SK-N-SH (cell line): ENCODE measurements around the gene STX1B. TPM values are rescaled to one million over a fixed set of nuclear protein-coding genes. Genes with fewer than 3 reads are reported as not detected.

Source experiments
- CTCF ChIA-PET: fragments of 300-600, 350-600 bp; formaldehyde crosslinking; extraction: SDS; loops from one replicate; lab custom pipeline; 2021; lab: Yijun Ruan, JAX
- POLR2A ChIA-PET: fragments of 350-600 bp; sonication (Branson Sonifier 250); formaldehyde crosslinking; extraction: SDS; loops from one replicate; lab custom pipeline; 2020; ENCODE audit warnings: antibody characterized with exemption, inconsistent platforms; lab: Yijun Ruan, JAX
- DNase-seq: peaks from one replicate; pipeline ENCODE4 v3.0.0; 2012
- H2AFZ ChIP-seq: fragments of 200-600 bp; sonication (generic); 2 replicates; pipeline ENCODE4 v1.8.1; 2016; ENCODE audit warnings: antibody characterized with exemption, mild to moderate bottlenecking, low read depth
- H3F3A ChIP-seq: fragments of 200-600 bp; sonication (generic); replicated peaks from 2 replicates; pipeline ENCODE3; 2016; ENCODE audit warnings: antibody characterized with exemption, mild to moderate bottlenecking; ENCODE audit not compliant: insufficient read depth
- H3K27ac ChIP-seq, 2 experiments: fragments of 200-500 bp in 1 of 2; fragments of 200-600 bp in 1 of 2; sonication (Bioruptor generic) in 1 of 2; sonication (generic), shearing (Covaris generic) in 1 of 2; 2 replicates each; pipeline versions ENCODE4 v1.5.1 to v1.6.1; 2014 to 2016; ENCODE audit warnings: low read depth in 2 of 2, inconsistent platforms in 1 of 2, low read length in 1 of 2, mild to moderate bottlenecking in 1 of 2, mixed read lengths in 1 of 2
- H3K27me3 ChIP-seq: fragments of 200-600 bp; sonication (generic), shearing (Covaris generic); 2 replicates; pipeline ENCODE4 v1.6.1; 2016; ENCODE audit warnings: mixed run types; ENCODE audit not compliant: insufficient read depth
- H3K36me3 ChIP-seq, 2 experiments: fragments of 200-500 bp in 1 of 2; fragments of 200-600 bp in 1 of 2; sonication (Bioruptor generic) in 1 of 2; sonication (generic) in 1 of 2; replicated peaks in 1 of 2; 2 replicates each; pipeline versions ENCODE3 to v1.5.1; 2014 to 2016; ENCODE audit warnings: low read length in 1 of 2, mild to moderate bottlenecking in 1 of 2; ENCODE audit not compliant: insufficient read depth in 2 of 2, control insufficient read depth in 1 of 2
- H3K4me1 ChIP-seq, 2 experiments: fragments of 200-500 bp in 1 of 2; fragments of 200-600 bp in 1 of 2; sonication (Bioruptor generic) in 1 of 2; sonication (generic), shearing (Covaris generic) in 1 of 2; 2 replicates each; pipeline versions ENCODE4 v1.5.1 to v1.6.1; 2014 to 2016; ENCODE audit warnings: low read depth in 1 of 2, low read length in 1 of 2, mixed run types in 1 of 2; ENCODE audit not compliant: insufficient read depth in 2 of 2, control insufficient read depth in 1 of 2
- H3K4me2 ChIP-seq: fragments of 200-600 bp; sonication (generic), shearing (Covaris generic); 2 replicates; pipeline ENCODE4 v1.6.1; 2017; ENCODE audit warnings: mixed run types
- H3K4me3 ChIP-seq, 2 experiments: fragments of 200-500 bp in 1 of 2; fragments of 200-600 bp in 1 of 2; sonication (Bioruptor generic) in 1 of 2; sonication (generic), shearing (Covaris generic) in 1 of 2; 2 replicates each; pipeline versions ENCODE4 v1.5.1 to v1.8.1; 2014 to 2016; ENCODE audit warnings: low read depth in 2 of 2, inconsistent platforms in 1 of 2, low read length in 1 of 2, mild to moderate bottlenecking in 1 of 2, mixed read lengths in 1 of 2, moderate library complexity in 1 of 2
- H3K79me2 ChIP-seq: fragments of 200-600 bp; sonication (generic); 2 replicates; pipeline ENCODE4 v1.8.1; 2017; ENCODE audit warnings: mild to moderate bottlenecking; ENCODE audit not compliant: insufficient read depth
- H3K9ac ChIP-seq: fragments of 200-600 bp; sonication (generic); 2 replicates; pipeline ENCODE4 v1.6.1; 2017; ENCODE audit warnings: mixed run types
- H3K9me2 ChIP-seq: fragments of 200-600 bp; sonication (generic); 2 replicates; pipeline ENCODE4 v1.6.1; 2017; ENCODE audit warnings: mixed run types
- H3K9me3 ChIP-seq: fragments of 200-600 bp; sonication (generic); 2 replicates; pipeline ENCODE4 v1.6.1; 2017; ENCODE audit warnings: mixed run types, mild to moderate bottlenecking, moderate library complexity
- H4K20me1 ChIP-seq: fragments of 200-600 bp; sonication (generic); 2 replicates; pipeline ENCODE4 v1.6.1; 2017; ENCODE audit warnings: mild to moderate bottlenecking, mixed run types; ENCODE audit not compliant: insufficient read depth
- EP300 ChIP-seq, 2 experiments: IDR thresholded peaks; 2 replicates each; pipeline versions ENCODE4 v1.4.0 to v1.6.1; 2012; ENCODE audit warnings: borderline replicate concordance in 1 of 2, low read depth in 1 of 2, low read length in 1 of 2
- EZH2phosphoT487 ChIP-seq: fragments of 200-600 bp; sonication (generic); IDR thresholded peaks from 2 replicates; pipeline ENCODE4 v1.6.1; 2017; ENCODE audit warnings: low read depth, mixed run types, mild to moderate bottlenecking, antibody characterized with exemption, moderate library complexity, borderline replicate concordance
- MXI1 ChIP-seq: IDR thresholded peaks from 2 replicates; pipeline ENCODE4 v1.6.1; 2012; ENCODE audit warnings: mild to moderate bottlenecking, low read depth, low read length, improper control_type of control experiment
- RCOR1 ChIP-seq: fragments of 150-350 bp; IDR thresholded peaks from 2 replicates; pipeline ENCODE4 v1.6.1; 2017; ENCODE audit warnings: antibody characterized with exemption, low read length
- RFX5 ChIP-seq: IDR thresholded peaks from 2 replicates; pipeline ENCODE4 v1.6.1; 2012; ENCODE audit warnings: mild to moderate bottlenecking, improper control_type of control experiment, low read length
- RXRA ChIP-seq: IDR thresholded peaks from 2 replicates; pipeline ENCODE4 v1.4.0; 2012; ENCODE audit warnings: low read depth, mild to moderate bottlenecking, borderline replicate concordance
- WGBS: methylation state at CpG from one replicate; pipeline ENCODE4 v1.1.6; 2017; ENCODE audit warnings: low lambda C conversion rate; 5-methylcytosine and 5-hydroxymethylcytosine counted together
- polyA plus RNA-seq, 3 experiments: library from polyadenylated mRNA; depleted of rRNA; stranded (reverse); fragments of >200 nt; gene quantifications; 2 replicates each; pipeline ENCODE4 v1.2.3, GENCODE V29; 2012
- TF ChIP-seq, protein P1 (sequence below): IDR thresholded peaks from 2 replicates; pipeline ENCODE4 v1.6.1; 2012; ENCODE audit warnings: mild to moderate bottlenecking, low read depth, low read length, moderate library complexity
- TF ChIP-seq, protein P2 (sequence below): fragments of 150-350 bp; IDR thresholded peaks from 2 replicates; pipeline ENCODE4 v1.6.1; 2016; ENCODE audit warnings: mild to moderate bottlenecking, low read depth, low read length
- TF ChIP-seq, protein P3 (sequence below): fragments of 150-350 bp; IDR thresholded peaks from 2 replicates; pipeline ENCODE4 v1.6.1; 2017; ENCODE audit warnings: antibody characterized with exemption, low read length, low read depth, borderline replicate concordance

STX1B gene
- polyA plus RNA-seq, 1 of the 3 experiments (the other 2 are of a cell fraction): 21.2 TPM

DNA sequence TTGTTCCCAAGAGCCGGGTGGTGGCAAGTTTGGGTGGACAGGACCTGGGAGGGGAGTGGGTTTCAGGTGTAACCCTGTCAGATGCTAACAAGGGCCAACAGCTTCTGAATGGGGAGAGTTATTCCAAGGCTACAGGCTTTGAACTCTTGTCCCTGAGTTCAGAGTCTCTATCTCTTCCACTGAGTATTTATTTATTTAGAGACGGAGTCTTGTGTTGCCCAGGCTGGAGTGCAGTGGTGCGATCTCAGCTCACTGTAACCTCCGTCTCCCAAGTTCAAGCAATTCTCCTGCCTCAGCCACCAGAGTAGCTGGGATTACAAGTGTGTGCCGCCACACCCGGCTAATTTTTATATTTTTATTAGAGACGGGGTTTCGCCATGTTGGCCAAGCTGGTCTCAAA, 55.4 kb downstream of the STX1B start:
- CTCF ChIA-PET: interaction anchor here (1.7 to 6.4 kb wide), 5 partner anchors 10 to 75 kb away, joined by 5 to 45 read pairs (median 10); partner anchors contain the start of gene HSD3B7
- Histone ChIP-seq H3K4me2 (no peak overlapping the region), H3K4me1 (peaks cover 0 to 36% of the 10 kb centered on the region in 2 experiments; a peak in 1 of 4 replicates), H3K9me2 (no peaks in the 10 kb centered on the region), H3K36me3 (peaks cover 11% of the 10 kb centered on the region in 2 experiments), H2AFZ (no peak overlapping the region), H3K4me3 (no peak overlapping the region), H3K27me3 (no peaks in the 10 kb centered on the region), H3K9me3 (no peaks in the 10 kb centered on the region)
- WGBS: 93% methylated on average over 8 of the region's 8 CpGs
- POLR2A ChIA-PET: no interaction called here
- DNase-seq: no peak
- TF ChIP-seq MXI1: no peak
- TF ChIP-seq, protein P1, sequence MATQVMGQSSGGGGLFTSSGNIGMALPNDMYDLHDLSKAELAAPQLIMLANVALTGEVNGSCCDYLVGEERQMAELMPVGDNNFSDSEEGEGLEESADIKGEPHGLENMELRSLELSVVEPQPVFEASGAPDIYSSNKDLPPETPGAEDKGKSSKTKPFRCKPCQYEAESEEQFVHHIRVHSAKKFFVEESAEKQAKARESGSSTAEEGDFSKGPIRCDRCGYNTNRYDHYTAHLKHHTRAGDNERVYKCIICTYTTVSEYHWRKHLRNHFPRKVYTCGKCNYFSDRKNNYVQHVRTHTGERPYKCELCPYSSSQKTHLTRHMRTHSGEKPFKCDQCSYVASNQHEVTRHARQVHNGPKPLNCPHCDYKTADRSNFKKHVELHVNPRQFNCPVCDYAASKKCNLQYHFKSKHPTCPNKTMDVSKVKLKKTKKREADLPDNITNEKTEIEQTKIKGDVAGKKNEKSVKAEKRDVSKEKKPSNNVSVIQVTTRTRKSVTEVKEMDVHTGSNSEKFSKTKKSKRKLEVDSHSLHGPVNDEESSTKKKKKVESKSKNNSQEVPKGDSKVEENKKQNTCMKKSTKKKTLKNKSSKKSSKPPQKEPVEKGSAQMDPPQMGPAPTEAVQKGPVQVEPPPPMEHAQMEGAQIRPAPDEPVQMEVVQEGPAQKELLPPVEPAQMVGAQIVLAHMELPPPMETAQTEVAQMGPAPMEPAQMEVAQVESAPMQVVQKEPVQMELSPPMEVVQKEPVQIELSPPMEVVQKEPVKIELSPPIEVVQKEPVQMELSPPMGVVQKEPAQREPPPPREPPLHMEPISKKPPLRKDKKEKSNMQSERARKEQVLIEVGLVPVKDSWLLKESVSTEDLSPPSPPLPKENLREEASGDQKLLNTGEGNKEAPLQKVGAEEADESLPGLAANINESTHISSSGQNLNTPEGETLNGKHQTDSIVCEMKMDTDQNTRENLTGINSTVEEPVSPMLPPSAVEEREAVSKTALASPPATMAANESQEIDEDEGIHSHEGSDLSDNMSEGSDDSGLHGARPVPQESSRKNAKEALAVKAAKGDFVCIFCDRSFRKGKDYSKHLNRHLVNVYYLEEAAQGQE: no peak
- no peak for TF ChIP-seq RCOR1
- no peak for TF ChIP-seq EZH2phosphoT487
- TF ChIP-seq, protein P2, sequence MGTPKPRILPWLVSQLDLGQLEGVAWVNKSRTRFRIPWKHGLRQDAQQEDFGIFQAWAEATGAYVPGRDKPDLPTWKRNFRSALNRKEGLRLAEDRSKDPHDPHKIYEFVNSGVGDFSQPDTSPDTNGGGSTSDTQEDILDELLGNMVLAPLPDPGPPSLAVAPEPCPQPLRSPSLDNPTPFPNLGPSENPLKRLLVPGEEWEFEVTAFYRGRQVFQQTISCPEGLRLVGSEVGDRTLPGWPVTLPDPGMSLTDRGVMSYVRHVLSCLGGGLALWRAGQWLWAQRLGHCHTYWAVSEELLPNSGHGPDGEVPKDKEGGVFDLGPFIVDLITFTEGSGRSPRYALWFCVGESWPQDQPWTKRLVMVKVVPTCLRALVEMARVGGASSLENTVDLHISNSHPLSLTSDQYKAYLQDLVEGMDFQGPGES: no peak
- TF ChIP-seq EP300 (IDR thresholded peaks at IDR 0.05; ENCODE audit: borderline replicate concordance in 1 of 2, low read depth in 1 of 2, low read length in 1 of 2): no peak
- no peak for TF ChIP-seq RXRA
- TF ChIP-seq RFX5: no peak
- TF ChIP-seq, protein P3, sequence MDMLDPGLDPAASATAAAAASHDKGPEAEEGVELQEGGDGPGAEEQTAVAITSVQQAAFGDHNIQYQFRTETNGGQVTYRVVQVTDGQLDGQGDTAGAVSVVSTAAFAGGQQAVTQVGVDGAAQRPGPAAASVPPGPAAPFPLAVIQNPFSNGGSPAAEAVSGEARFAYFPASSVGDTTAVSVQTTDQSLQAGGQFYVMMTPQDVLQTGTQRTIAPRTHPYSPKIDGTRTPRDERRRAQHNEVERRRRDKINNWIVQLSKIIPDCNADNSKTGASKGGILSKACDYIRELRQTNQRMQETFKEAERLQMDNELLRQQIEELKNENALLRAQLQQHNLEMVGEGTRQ: no peak
- TF ChIP-seq, all 33 proteins: peak for 0
- no peaks in the 10 kb centered on the region; the same call in 1 of the 2 replicates for H4K20me1 ChIP-seq
- no peak overlapping the region for H3K27ac ChIP-seq
- H3K79me2 ChIP-seq: peaks cover 24% of the 10 kb centered on the region
- H3F3A ChIP-seq: peaks cover 56% of the 10 kb centered on the region
- H3K9ac ChIP-seq: no peak overlapping the region
